SK-N-SH treated with all-trans-retinoic acid at 6 μM for 48 hours (cell line): ENCODE results near the gene LVRN.

Experiments used
- ATAC-seq: fragments of 200-7000 bp; cut with Tn5 transposase; 3 replicates; pipeline ENCODE4 v1.9.1; 2020; ENCODE audit warnings: mild to moderate bottlenecking, moderate library complexity
- ARNTL ChIP-seq: fragments of 450-650 bp; formaldehyde crosslinking; IDR thresholded peaks from 2 replicates; pipeline ENCODE4 v1.5.0; 2020; ENCODE audit warnings: low read depth, mild to moderate bottlenecking, moderate library complexity, borderline replicate concordance
- BACH2 ChIP-seq: fragments of 250-450 bp; sonication (Bioruptor Pico); IDR thresholded peaks from 2 replicates; pipeline ENCODE4 v1.9.0; 2021; ENCODE audit warnings: mild to moderate bottlenecking, borderline replicate concordance
- CREB5 ChIP-seq: fragments of 250-450 bp; sonication (Bioruptor Pico); IDR thresholded peaks from 2 replicates; pipeline ENCODE4 v1.5.1; 2020; ENCODE audit warnings: low read depth, mild to moderate bottlenecking, moderate library complexity
- CSDC2 ChIP-seq: fragments of 250-450 bp; sonication (Bioruptor Pico); IDR thresholded peaks from 2 replicates; pipeline ENCODE4 v1.5.0; 2020; ENCODE audit warnings: mild to moderate bottlenecking, moderate library complexity
- CSRNP3 ChIP-seq: fragments of 250-450 bp; sonication (Bioruptor Pico); IDR thresholded peaks from 2 replicates; pipeline ENCODE4 v1.5.1; 2021; ENCODE audit warnings: mild to moderate bottlenecking, moderate library complexity
- ESRRG ChIP-seq: fragments of 250-450 bp; sonication (Bioruptor Pico); IDR thresholded peaks from 2 replicates; pipeline ENCODE4 v1.6.1; 2021; ENCODE audit warnings: mild to moderate bottlenecking
- GLIS3 ChIP-seq: fragments of 250-450 bp; sonication (Bioruptor Pico); IDR thresholded peaks from 2 replicates; pipeline ENCODE4 v1.5.0; 2020; ENCODE audit warnings: mild to moderate bottlenecking, moderate library complexity
- ISL1 ChIP-seq: fragments of 250-450 bp; sonication (Bioruptor Pico); IDR thresholded peaks from 2 replicates; pipeline ENCODE4 v2.1.2; 2022; ENCODE audit warnings: mild to moderate bottlenecking, moderate library complexity
- OSR1 ChIP-seq: fragments of 250-450 bp; sonication (Bioruptor Pico); IDR thresholded peaks from 2 replicates; pipeline ENCODE4 v1.8.0; 2022; ENCODE audit warnings: moderate library complexity, mild to moderate bottlenecking, inconsistent platforms
- POU6F1 ChIP-seq: fragments of 250-450 bp; sonication (Bioruptor Pico); IDR thresholded peaks from 2 replicates; pipeline ENCODE4 v1.8.0; 2021; ENCODE audit warnings: low read depth, mild to moderate bottlenecking, moderate library complexity, borderline replicate concordance
- PPARA ChIP-seq: fragments of 250-450 bp; sonication (Bioruptor Pico); IDR thresholded peaks from 2 replicates; pipeline ENCODE4 v1.5.0; 2020; ENCODE audit warnings: mild to moderate bottlenecking, borderline replicate concordance
- SNAI2 ChIP-seq: fragments of 250-450 bp; sonication (Bioruptor Pico); IDR thresholded peaks from 2 replicates; pipeline ENCODE4 v1.5.0; 2020; ENCODE audit warnings: mild to moderate bottlenecking, moderate library complexity
- TCF4 ChIP-seq: fragments of 250-450 bp; sonication (Bioruptor Pico); IDR thresholded peaks from 2 replicates; pipeline ENCODE4 v1.8.0; 2021; ENCODE audit warnings: mild to moderate bottlenecking, moderate library complexity, borderline replicate concordance
- TSHZ2 ChIP-seq: fragments of 250-450 bp; sonication (Bioruptor Pico); IDR thresholded peaks from 2 replicates; pipeline ENCODE4 v1.5.0; 2020; ENCODE audit warnings: mild to moderate bottlenecking, moderate library complexity
- ZC3H10 ChIP-seq: fragments of 250-450 bp; sonication (Bioruptor Pico); IDR thresholded peaks from 2 replicates; pipeline ENCODE4 v1.5.1; 2021; ENCODE audit warnings: mild to moderate bottlenecking, moderate library complexity
- ZFP3 ChIP-seq: fragments of 250-450 bp; sonication (Bioruptor Pico); IDR thresholded peaks from 2 replicates; pipeline ENCODE4 v1.5.0; 2020; ENCODE audit warnings: mild to moderate bottlenecking, moderate library complexity
- ZNF565 ChIP-seq: fragments of 450-650 bp; formaldehyde crosslinking; conservative IDR thresholded peaks from 2 replicates; pipeline ENCODE4 v1.5.0; 2020; ENCODE audit warnings: low read depth, mild to moderate bottlenecking, moderate library complexity
- ZNF70 ChIP-seq: fragments of 450-650 bp; formaldehyde crosslinking; IDR thresholded peaks from 2 replicates; pipeline ENCODE4 v1.5.0; 2020; ENCODE audit warnings: mild to moderate bottlenecking, moderate library complexity
- ZNF8 ChIP-seq: fragments of 450-650 bp; formaldehyde crosslinking; IDR thresholded peaks from 2 replicates; pipeline ENCODE4 v1.5.0; 2020; ENCODE audit warnings: mild to moderate bottlenecking, moderate library complexity

Gene LVRN

GRCh38 chr5:115934388-115934974 is 27.8 kb upstream of the LVRN start:
- ATAC-seq: no peak
- TF ChIP-seq CSRNP3 (CRISPR knock-in tag) (no peak), TSHZ2 (CRISPR knock-in tag) (no peak), ZNF8 (CRISPR knock-in tag) (no peak), GLIS3 (CRISPR knock-in tag) (no peak), CREB5 (CRISPR knock-in tag) (no peak), PPARA (CRISPR knock-in tag) (no peak), ZFP3 (CRISPR knock-in tag) (no peak), ESRRG (no peak), BACH2 (CRISPR knock-in tag) (no peak), SNAI2 (CRISPR knock-in tag) (no peak), ISL1 (no peak), ZC3H10 (CRISPR knock-in tag) (no peak), ARNTL (CRISPR knock-in tag) (no peak)
- TF ChIP-seq, all 23 proteins: peak for 0

DNA sequence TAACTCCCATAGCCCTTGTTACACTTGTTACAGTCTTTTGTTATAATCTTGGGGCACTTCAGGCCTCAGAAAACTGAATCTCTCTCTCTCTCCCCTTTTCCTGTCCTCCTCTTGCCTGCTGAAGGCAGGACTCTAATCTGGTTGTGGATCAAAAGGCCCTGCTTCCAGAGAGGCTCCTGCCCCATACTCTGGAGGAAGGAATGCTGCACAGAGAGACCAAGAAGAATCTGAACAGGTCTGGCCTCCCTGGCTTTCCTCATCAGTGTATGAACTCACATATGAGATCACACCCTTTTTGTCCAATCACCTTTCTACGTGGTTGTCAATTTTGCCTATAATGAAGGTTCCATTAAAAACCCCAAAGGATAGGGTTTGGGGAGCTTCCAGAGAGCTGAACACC is 26.2 kb upstream of the LVRN start:
- TF ChIP-seq GLIS3 (CRISPR knock-in tag) (no peak), ZNF565 (CRISPR knock-in tag) (no peak), TSHZ2 (CRISPR knock-in tag) (no peak), ZNF70 (CRISPR knock-in tag) (no peak), CSDC2 (CRISPR knock-in tag) (no peak), POU6F1 (CRISPR knock-in tag) (no peak), ZC3H10 (CRISPR knock-in tag) (no peak), CREB5 (CRISPR knock-in tag) (no peak), TCF4 (CRISPR knock-in tag) (no peak), OSR1 (CRISPR knock-in tag) (no peak), PPARA (CRISPR knock-in tag) (no peak)
- TF ChIP-seq, all 23 proteins: peak for 0
- ATAC-seq: no peak
